HEK293T (cell line): Measurements from ENCODE around the gene NPFFR1.

Source experiments
- BHLHE40 ChIP-seq: fragments of 450-650 bp; IDR thresholded peaks from 2 replicates; pipeline ENCODE4 v1.6.1; 2016; ENCODE audit warnings: mild to moderate bottlenecking, moderate library complexity, borderline replicate concordance
- SP1 ChIP-seq: fragments of 450-650 bp; IDR thresholded peaks from 2 replicates; pipeline ENCODE4 v1.6.1; 2017
- SUZ12 ChIP-seq: fragments of 450-650 bp; IDR thresholded peaks from 2 replicates; pipeline ENCODE4 v1.6.1; 2016; ENCODE audit warnings: mild to moderate bottlenecking

- TF ChIP-seq SP1: no peak
- no peak for TF ChIP-seq SUZ12
- TF ChIP-seq BHLHE40: no peak
These were observed 71.5 kb downstream of the NPFFR1 start for GRCh38 chr10:70212277-70212676.
